ENCODE data around the gene SCAP. TPM values are rescaled to one million over a fixed set of nuclear protein-coding genes. Genes with fewer than 3 reads are reported as not detected.

SCAP gene
- total RNA-seq, 1 experiment from 2014 or later: 67.6 TPM

GRCh38 chr3:47422743-47423142, 53.0 kb downstream of the SCAP start:
- ChIA-PET POLR2A (no interaction called here), CTCF (interaction anchor here (0.6 to 2.3 kb wide), 5 partner anchors 8 to 735 kb away, joined by 3 to 14 read pairs (median 5); partner anchors contain the start of gene SCAP)
- ATAC-seq: no peak

More at GRCh38 chr3:47422743-47423142, 53.0 kb downstream of the SCAP start:
- no peak for DNase-seq (ENCODE audit: low read depth, low spot score)
- Histone ChIP-seq H3K36me3 (ENCODE audit: control insufficient read depth in 1 of 2, insufficient read depth in 2 of 2, low read length in 2 of 2) (peaks cover 5 to 17% of the 10 kb centered on the region in 2 experiments; a peak in 3 of 4 replicates), H3K79me2 (ENCODE audit: insufficient read depth, low read length) (no peaks in the 10 kb centered on the region; the same call in 1 of the 2 replicates), H3K4me1 (ENCODE audit: control insufficient read depth in 1 of 2, insufficient read depth in 2 of 2, low read length in 2 of 2) (peaks cover 5 to 11% of the 10 kb centered on the region in 2 experiments; a peak in 2 of 4 replicates), H4K20me1 (ENCODE audit: insufficient read depth) (no peaks in the 10 kb centered on the region), H3K4me3 (replicated peaks in 1 of 2; ENCODE audit: low read depth in 1 of 2, low read length in 2 of 2) (no peak overlapping the region), H3K9me3 (ENCODE audit: control insufficient read depth in 1 of 2, insufficient read depth in 1 of 2, low read depth in 1 of 2, low read length in 2 of 2) (no peaks in the 10 kb centered on the region), H3K9ac (ENCODE audit: low read length) (no peak overlapping the region), H3K4me2 (ENCODE audit: low read length) (no peak overlapping the region), H3K27me3 (ENCODE audit: insufficient read depth, low read length) (no peaks in the 10 kb centered on the region), H2AFZ (ENCODE audit: low read depth, low read length, poor library complexity, severe bottlenecking) (no peak overlapping the region), H3K27ac (ENCODE audit: low read depth, low read length) (no peak overlapping the region), H3K9me2 (ENCODE audit: insufficient read depth) (no peaks in the 10 kb centered on the region)
- intact Hi-C loops (cut with micrococcal nuclease): loop anchor here (5.0 kb wide), 1 partner anchor 365 kb away; no protein-coding TSS in a partner anchor
- BruUV-seq (replicated peaks): no TSS peak
- RAD21 ChIA-PET (ENCODE audit: low non-redundant PET in 1 of 2, low total read pairs in 2 of 2, uncharacterized antibody in 2 of 2, unreplicated experiment in 2 of 2): no interaction called here
- TF ChIP-seq SIN3A (IDR thresholded peaks at IDR 0.05; ENCODE audit: low read depth) (no peak), CTCF (IDR thresholded peaks at IDR 0.05 in 2 of 3, conservative IDR thresholded peaks at IDR 0.05 in 1 of 3; ENCODE audit: borderline replicate concordance in 1 of 3, insufficient read depth in 1 of 3, low read depth in 2 of 3, low read length in 2 of 3) (no peak), REST (IDR thresholded peaks at IDR 0.05; ENCODE audit: low read depth) (no peak), ZFX (IDR thresholded peaks at IDR 0.05) (no peak), EZH2phosphoT487 (IDR thresholded peaks at IDR 0.05; ENCODE audit: borderline replicate concordance) (no peak), MAX (IDR thresholded peaks at IDR 0.05) (no peak), RAD21 (IDR thresholded peaks at IDR 0.05; ENCODE audit: low read depth) (no peak), POLR2A (IDR thresholded peaks at IDR 0.05; ENCODE audit: borderline replicate concordance, extremely low read depth, insufficient read depth, insufficient read length) (no peak), ZBTB33 (IDR thresholded peaks at IDR 0.05; ENCODE audit: extremely low read depth, insufficient replicate concordance, low read length) (no peak)

Data from HCT116 (cell line).